ENCODE results near the gene INSYN2A. TPM values are rescaled to one million over a fixed set of nuclear protein-coding genes. Genes with fewer than 3 reads are reported as not detected.

INSYN2A gene
- total RNA-seq, 1 donor from 2014 or later, result 0.14 TPM

DNA sequence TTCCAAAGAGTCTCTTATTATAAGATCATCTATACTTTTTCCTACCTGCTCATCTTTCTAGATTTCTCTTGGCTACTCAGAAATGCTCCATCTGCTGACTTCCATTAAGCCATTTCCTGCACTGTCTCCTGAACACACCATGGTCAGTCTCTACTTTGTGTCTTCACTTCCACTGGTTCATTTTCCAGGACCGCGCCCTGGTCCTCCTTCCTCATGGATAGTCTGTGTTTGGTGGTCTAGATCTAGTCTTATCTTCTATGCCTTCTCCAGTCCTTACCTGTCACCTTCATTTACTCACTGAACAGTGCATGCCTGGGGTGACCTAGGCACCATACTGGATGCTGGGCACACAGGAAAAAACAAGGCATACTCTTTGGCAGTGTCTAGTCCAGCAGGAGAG is 11.8 kb downstream of the INSYN2A start:
- no peak for ATAC-seq
- DNase-seq, result no peak
- Histone ChIP-seq H3K27me3 (no peaks in the 10 kb centered on the region), H3K27ac (no peak overlapping the region), H3K4me1 (no peaks in the 10 kb centered on the region), H3K36me3 (no peaks in the 10 kb centered on the region), H3K9me3 (no peaks in the 10 kb centered on the region), H3K4me3 (no peak overlapping the region)
- TF ChIP-seq, protein P1, sequence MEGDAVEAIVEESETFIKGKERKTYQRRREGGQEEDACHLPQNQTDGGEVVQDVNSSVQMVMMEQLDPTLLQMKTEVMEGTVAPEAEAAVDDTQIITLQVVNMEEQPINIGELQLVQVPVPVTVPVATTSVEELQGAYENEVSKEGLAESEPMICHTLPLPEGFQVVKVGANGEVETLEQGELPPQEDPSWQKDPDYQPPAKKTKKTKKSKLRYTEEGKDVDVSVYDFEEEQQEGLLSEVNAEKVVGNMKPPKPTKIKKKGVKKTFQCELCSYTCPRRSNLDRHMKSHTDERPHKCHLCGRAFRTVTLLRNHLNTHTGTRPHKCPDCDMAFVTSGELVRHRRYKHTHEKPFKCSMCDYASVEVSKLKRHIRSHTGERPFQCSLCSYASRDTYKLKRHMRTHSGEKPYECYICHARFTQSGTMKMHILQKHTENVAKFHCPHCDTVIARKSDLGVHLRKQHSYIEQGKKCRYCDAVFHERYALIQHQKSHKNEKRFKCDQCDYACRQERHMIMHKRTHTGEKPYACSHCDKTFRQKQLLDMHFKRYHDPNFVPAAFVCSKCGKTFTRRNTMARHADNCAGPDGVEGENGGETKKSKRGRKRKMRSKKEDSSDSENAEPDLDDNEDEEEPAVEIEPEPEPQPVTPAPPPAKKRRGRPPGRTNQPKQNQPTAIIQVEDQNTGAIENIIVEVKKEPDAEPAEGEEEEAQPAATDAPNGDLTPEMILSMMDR (IDR thresholded peaks at IDR 0.05), result no peak
- intact Hi-C loops (cut with DNase I), result no loop called here

- Histone ChIP-seq H3K36me3 (no peaks in the 10 kb centered on the region), H3K4me3 (no peak overlapping the region), H3K4me1 (no peaks in the 10 kb centered on the region), H3K27ac (no peak overlapping the region), H3K27me3 (no peaks in the 10 kb centered on the region), H3K9me3 (no peaks in the 10 kb centered on the region)
- TF ChIP-seq, protein P1 (IDR thresholded peaks at IDR 0.05), result no peak
- ATAC-seq (no peak), DNase-seq (no peak)
- intact Hi-C loops (cut with DNase I), result no loop called here
Measured at GRCh38 chr10:127182161-127182560, 14.2 kb downstream of the INSYN2A start.

DNA sequence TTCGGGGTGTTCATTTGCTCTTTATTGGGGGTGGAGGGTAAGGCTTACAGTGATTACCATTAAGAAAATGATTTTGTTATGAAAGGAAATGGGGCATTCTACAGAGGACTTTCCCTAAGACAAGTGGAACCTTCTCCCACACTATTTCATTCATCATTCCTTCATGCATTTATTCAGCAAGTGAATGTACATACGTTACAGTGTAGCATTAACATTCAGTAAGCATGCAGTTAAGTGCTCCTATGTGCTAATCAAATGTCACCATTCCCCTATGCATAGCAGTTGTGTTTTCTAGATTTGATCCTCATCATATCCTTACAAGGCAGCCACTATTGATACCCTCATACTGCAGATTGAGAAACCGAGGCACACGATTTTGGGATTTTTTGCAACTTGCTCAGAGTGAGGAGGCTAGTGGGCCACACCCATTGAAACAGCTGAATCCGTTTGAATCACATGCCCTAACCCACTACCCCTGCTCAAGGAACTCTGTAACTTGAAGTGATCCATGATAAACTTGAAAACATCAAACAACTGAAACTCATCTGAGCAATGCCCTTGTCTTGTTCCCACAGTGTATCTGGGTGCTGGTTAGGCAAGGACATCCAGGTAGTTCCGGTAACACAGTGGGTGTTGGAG is 16.7 kb downstream of the INSYN2A start:
- Histone ChIP-seq H3K27ac (no peak overlapping the region), H3K4me1 (no peaks in the 10 kb centered on the region), H3K27me3 (no peaks in the 10 kb centered on the region), H3K4me3 (no peak overlapping the region), H3K9me3 (no peaks in the 10 kb centered on the region), H3K36me3 (no peaks in the 10 kb centered on the region)
- ATAC-seq (no peak), DNase-seq (no peak)
- TF ChIP-seq, protein P1 (IDR thresholded peaks at IDR 0.05), result no peak
- intact Hi-C loops (cut with DNase I), result no loop called here

DNA sequence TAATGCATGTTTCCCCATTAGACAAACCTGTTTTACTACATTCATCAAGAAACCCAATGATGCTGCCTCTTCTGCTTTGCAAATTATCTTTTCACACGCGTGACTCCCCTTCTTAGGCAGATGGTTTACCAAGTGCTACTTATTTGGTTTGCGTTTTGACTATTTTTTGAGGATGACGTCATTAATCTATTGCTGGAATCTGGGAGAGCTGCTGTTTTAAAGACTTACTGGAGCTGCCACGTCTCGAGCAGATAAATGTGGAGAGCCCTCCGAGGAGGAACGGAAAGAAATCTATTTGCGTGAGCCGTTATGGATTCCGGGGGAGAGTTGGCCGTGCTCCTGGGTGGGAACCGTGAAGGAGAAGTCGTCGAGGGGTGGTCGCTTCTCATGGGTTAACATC is 19.7 kb downstream of the INSYN2A start:
- ATAC-seq (no peak), DNase-seq (no peak)
- no peak overlapping the region for H3K27ac ChIP-seq
- no peak overlapping the region for H3K4me3 ChIP-seq
- no peaks in the 10 kb centered on the region for H3K27me3 ChIP-seq
- H3K9me3 ChIP-seq, result no peaks in the 10 kb centered on the region
- no peaks in the 10 kb centered on the region for H3K36me3 ChIP-seq
- TF ChIP-seq, protein P1 (IDR thresholded peaks at IDR 0.05), result no peak
- no peaks in the 10 kb centered on the region for H3K4me1 ChIP-seq
- intact Hi-C loops (cut with DNase I), result no loop called here

DNA sequence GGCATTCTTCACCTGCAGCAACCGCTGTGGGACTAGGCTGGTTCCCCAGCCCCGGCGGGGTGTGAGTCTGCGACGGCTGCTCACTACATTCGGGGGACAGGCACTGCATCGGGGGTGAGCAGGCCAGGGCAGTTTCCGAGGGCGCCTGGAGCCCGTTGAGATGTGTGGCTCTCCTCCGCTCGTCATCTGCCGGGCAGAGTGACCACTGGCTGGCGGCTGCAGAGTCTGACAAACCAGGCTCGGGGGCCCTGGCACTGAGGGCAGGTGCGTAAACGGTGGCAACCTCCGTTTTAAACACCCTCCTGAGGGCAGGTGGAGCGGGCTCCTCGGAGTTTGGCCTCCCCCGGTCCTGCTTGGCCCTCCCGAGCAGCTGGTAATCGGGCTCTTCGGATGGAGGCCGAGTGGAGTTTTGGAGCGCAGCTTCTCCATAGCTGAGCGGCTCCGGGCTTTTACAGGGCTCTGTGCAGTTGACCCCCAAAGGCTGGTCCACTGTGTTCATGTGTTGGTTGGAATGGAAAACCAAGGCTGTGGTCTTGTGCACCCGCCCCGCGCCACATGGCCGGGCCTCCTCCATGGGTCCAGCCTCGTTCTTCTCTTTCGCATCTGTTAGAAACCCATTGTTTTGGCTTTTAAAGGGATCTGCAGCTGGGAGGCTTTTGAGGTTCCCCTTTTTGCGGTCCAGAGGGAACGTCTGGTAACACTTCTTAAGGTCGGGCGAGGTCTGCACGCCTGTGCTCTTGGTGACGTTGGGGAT is 20.9 kb downstream of the INSYN2A start:
- intact Hi-C loops (cut with DNase I), result no loop called here
- H3K4me3 ChIP-seq, result no peak overlapping the region
- H3K4me1 ChIP-seq, result no peaks in the 10 kb centered on the region
- no peaks in the 10 kb centered on the region for H3K27me3 ChIP-seq
- TF ChIP-seq, protein P1 (IDR thresholded peaks at IDR 0.05), result no peak
- H3K36me3 ChIP-seq, result no peaks in the 10 kb centered on the region
- no peaks in the 10 kb centered on the region for H3K9me3 ChIP-seq
- H3K27ac ChIP-seq, result no peak overlapping the region
- no peak for DNase-seq
- ATAC-seq, result no peak
